Stimulated activated effector memory CD8-positive, alpha-beta T cell treated with anti-CD3 and anti-CD28 coated beads, Interleukin-12 subunit alpha, Interleukin-12 subunit beta, amount 100 ng/mL, for 72 hours (primary cell): ENCODE measurements around the gene MOB3B.

Experiments
- ATAC-seq: fragments of 150-1000 bp; cut with Tn5 transposase; 2 replicates; pipeline ENCODE4 v1.10.0; 2021
- DNase-seq, 2 donors: peaks; one replicate each; pipeline ENCODE4 v3.0.0; 2021 to 2022; ENCODE audit warnings: low spot score in 2 of 2
- H3K27ac Mint-ChIP-seq: one replicate; pipeline ENCODE4 v1.8.0; 2022; ENCODE audit warnings: mild to moderate bottlenecking, mixed read lengths
- H3K36me3 Mint-ChIP-seq: one replicate; pipeline ENCODE4 v1.8.0; 2022; ENCODE audit warnings: mild to moderate bottlenecking, mixed read lengths
- H3K4me1 Mint-ChIP-seq: one replicate; pipeline ENCODE4 v1.8.0; 2022; ENCODE audit warnings: mixed read lengths
- H3K4me3 Mint-ChIP-seq: one replicate; pipeline ENCODE4 v1.8.0; 2022; ENCODE audit warnings: mild to moderate bottlenecking, mixed read lengths
- H3K9me3 Mint-ChIP-seq: one replicate; pipeline ENCODE4 v1.8.0; 2022; ENCODE audit warnings: mixed read lengths

Gene MOB3B

GRCh38 chr9:27293996-27294395 lies 235.6 kb downstream of the MOB3B start:
- Mint-ChIP-seq H3K9me3 (no peaks in the 10 kb centered on the region), H3K4me3 (no peak overlapping the region), H3K4me1 (no peaks in the 10 kb centered on the region), H3K36me3 (no peaks in the 10 kb centered on the region), H3K27ac (no peak overlapping the region)
- ATAC-seq (no peak), DNase-seq (no peak)

- Mint-ChIP-seq H3K27ac (no peak overlapping the region), H3K36me3 (no peaks in the 10 kb centered on the region), H3K4me3 (no peak overlapping the region), H3K9me3 (no peaks in the 10 kb centered on the region), H3K4me1 (no peaks in the 10 kb centered on the region)
- ATAC-seq: no peak
- no peak for DNase-seq
These were observed 236.8 kb downstream of the MOB3B start for GRCh38 chr9:27292659-27293405.

GRCh38 chr9:27291292-27291691 lies 238.3 kb downstream of the MOB3B start:
- no peaks in the 10 kb centered on the region for H3K36me3 Mint-ChIP-seq
- no peak for ATAC-seq
- H3K9me3 Mint-ChIP-seq: no peaks in the 10 kb centered on the region
- no peak overlapping the region for H3K27ac Mint-ChIP-seq
- H3K4me1 Mint-ChIP-seq: no peaks in the 10 kb centered on the region
- no peak for DNase-seq
- no peak overlapping the region for H3K4me3 Mint-ChIP-seq

- H3K36me3 Mint-ChIP-seq: no peaks in the 10 kb centered on the region
- no peak for ATAC-seq
- H3K9me3 Mint-ChIP-seq: no peaks in the 10 kb centered on the region
- DNase-seq: no peak
- no peak overlapping the region for H3K27ac Mint-ChIP-seq
- H3K4me1 Mint-ChIP-seq: no peaks in the 10 kb centered on the region
- no peak overlapping the region for H3K4me3 Mint-ChIP-seq
These were observed 247.3 kb downstream of the MOB3B start for GRCh38 chr9:27282269-27282668.

- DNase-seq (no peak), ATAC-seq (no peak)
- H3K9me3 Mint-ChIP-seq: no peaks in the 10 kb centered on the region
- H3K4me3 Mint-ChIP-seq: no peak overlapping the region
- no peaks in the 10 kb centered on the region for H3K36me3 Mint-ChIP-seq
- H3K4me1 Mint-ChIP-seq: no peaks in the 10 kb centered on the region
- no peak overlapping the region for H3K27ac Mint-ChIP-seq
These were observed 248.8 kb downstream of the MOB3B start for GRCh38 chr9:27280860-27281259.

GRCh38 chr9:27280249-27280648 lies 249.4 kb downstream of the MOB3B start:
- Mint-ChIP-seq H3K9me3 (no peaks in the 10 kb centered on the region), H3K4me3 (no peak overlapping the region), H3K36me3 (no peaks in the 10 kb centered on the region), H3K4me1 (no peaks in the 10 kb centered on the region), H3K27ac (no peak overlapping the region)
- DNase-seq (no peak), ATAC-seq (no peak)

GRCh38 chr9:27279611-27280010 lies 250.0 kb downstream of the MOB3B start:
- no peaks in the 10 kb centered on the region for H3K36me3 Mint-ChIP-seq
- H3K27ac Mint-ChIP-seq: no peak overlapping the region
- no peaks in the 10 kb centered on the region for H3K9me3 Mint-ChIP-seq
- H3K4me1 Mint-ChIP-seq: no peaks in the 10 kb centered on the region
- no peak for ATAC-seq
- H3K4me3 Mint-ChIP-seq: no peak overlapping the region
- no peak for DNase-seq

GRCh38 chr9:27278374-27278773 lies 251.2 kb downstream of the MOB3B start:
- ATAC-seq (no peak), DNase-seq (no peak)
- Mint-ChIP-seq H3K36me3 (no peaks in the 10 kb centered on the region), H3K4me3 (no peak overlapping the region), H3K4me1 (no peaks in the 10 kb centered on the region), H3K27ac (no peak overlapping the region), H3K9me3 (no peaks in the 10 kb centered on the region)

GRCh38 chr9:27276193-27277030 lies 253.2 kb downstream of the MOB3B start:
- H3K9me3 Mint-ChIP-seq: no peaks in the 10 kb centered on the region
- no peaks in the 10 kb centered on the region for H3K4me1 Mint-ChIP-seq
- no peak for DNase-seq
- no peak overlapping the region for H3K27ac Mint-ChIP-seq
- ATAC-seq: no peak
- no peak overlapping the region for H3K4me3 Mint-ChIP-seq
- H3K36me3 Mint-ChIP-seq: no peaks in the 10 kb centered on the region
